Stimulated activated CD8-positive, alpha-beta memory T cell treated with anti-CD3 and anti-CD28 coated beads, Interleukin-12 subunit alpha, Interleukin-12 subunit beta, amount 100 ng/mL, for 1 hour (primary cell): ENCODE data around the gene RANBP10.

Source experiments
- DNase-seq: peaks from one replicate; pipeline ENCODE4 v3.0.0-alpha.2; 2020; ENCODE audit warnings: low read depth

RANBP10 gene

GRCh38 chr16:67741118-67741517 is 65.2 kb downstream of the RANBP10 start:
- DNase-seq, result no peak

GRCh38 chr16:67740391-67740790 is 66.0 kb downstream of the RANBP10 start:
- DNase-seq, result no peak

GRCh38 chr16:67736858-67737257 is 69.5 kb downstream of the RANBP10 start:
- DNase-seq, result no peak

- DNase-seq, result no peak
These were observed 71.6 kb downstream of the RANBP10 start for GRCh38 chr16:67734731-67735201.

GRCh38 chr16:67733734-67734470 is 72.5 kb downstream of the RANBP10 start:
- DNase-seq, result no peak

- no peak for DNase-seq
These were observed 74.6 kb downstream of the RANBP10 start for GRCh38 chr16:67731753-67732095.

GRCh38 chr16:67731071-67731752 is 75.1 kb downstream of the RANBP10 start:
- no peak for DNase-seq

- no peak for DNase-seq
These were observed 76.0 kb downstream of the RANBP10 start for GRCh38 chr16:67730326-67730725.

- no peak for DNase-seq
These were observed 76.6 kb downstream of the RANBP10 start for GRCh38 chr16:67729636-67730248.

- DNase-seq, result no peak
These were observed 78.6 kb downstream of the RANBP10 start for GRCh38 chr16:67727521-67728485.

GRCh38 chr16:67726106-67727034 is 80.0 kb downstream of the RANBP10 start:
- no peak for DNase-seq

GRCh38 chr16:67723911-67724305 is 82.5 kb downstream of the RANBP10 start:
- no peak for DNase-seq

- no peak for DNase-seq
These were observed 83.0 kb downstream of the RANBP10 start for GRCh38 chr16:67723151-67723910.

- no peak for DNase-seq
These were observed 86.1 kb downstream of the RANBP10 start for GRCh38 chr16:67720236-67720635.

- DNase-seq, result no peak
These were observed 86.6 kb downstream of the RANBP10 start for GRCh38 chr16:67719778-67720144.

GRCh38 chr16:67719048-67719777 is 87.1 kb downstream of the RANBP10 start, which contains the start of gene GFOD2:
GFOD2 (minus strand) TSS chr16:67719316; CDS start chr16:67685715, 33,601 bp downstream.
- DNase-seq, result peak; percentile 99

- DNase-seq, result no peak
These were observed 87.7 kb downstream of the RANBP10 start for GRCh38 chr16:67718668-67719047.

- no peak for DNase-seq
These were observed 90.3 kb downstream of the RANBP10 start for GRCh38 chr16:67716097-67716496.

- no peak for DNase-seq
These were observed 91.8 kb downstream of the RANBP10 start for GRCh38 chr16:67714522-67714921.
